ENCODE results near the gene ETV5. TPM values are rescaled to one million over a fixed set of nuclear protein-coding genes. Genes with fewer than 3 reads are reported as not detected.

ETV5 gene
- total RNA-seq, 1 experiment from 2014 or later: 65.7 TPM

- BruUV-seq (replicated peaks): no TSS peak
- Histone ChIP-seq H3K4me3 (peak overlapping the region; percentile 52), H3K36me3 (ENCODE audit: low read depth) (peaks cover 51% of the 10 kb centered on the region; the same call in 1 of the 2 replicates), H3K9me3 (ENCODE audit: insufficient read depth, low read depth) (no peaks in the 10 kb centered on the region), H3K4me1 (replicated peaks; ENCODE audit: insufficient read depth) (peaks cover 24% of the 10 kb centered on the region), H3K4me2 (peak overlapping the region; percentile 82), H3K9me2 (ENCODE audit: insufficient read depth) (no peaks in the 10 kb centered on the region), H4K20me1 (ENCODE audit: insufficient read depth) (no peaks in the 10 kb centered on the region), H3K27me3 (ENCODE audit: insufficient read depth, low read depth) (no peaks in the 10 kb centered on the region), H3K79me2 (ENCODE audit: low read depth) (peaks cover 6% of the 10 kb centered on the region; the same call in 1 of the 2 replicates), H3K27ac (peak overlapping the region; percentile 53), H2AFZ (peak overlapping the region; percentile 17; the same call in 1 of the 2 replicates), H3F3A (ENCODE audit: insufficient read depth, low read depth) (peaks cover 20% of the 10 kb centered on the region; the same call in 1 of the 2 replicates)
- intact Hi-C loops (cut with micrococcal nuclease; ENCODE audit: unreplicated experiment): loop anchor here (1.0 to 2.0 kb wide), 2 partner anchors 9 to 145 kb away; no protein-coding TSS in a partner anchor
- no peak for TF ChIP-seq CTCF (conservative IDR thresholded peaks at IDR 0.05)
- no peak for TF ChIP-seq EZH2 (IDR thresholded peaks at IDR 0.05; ENCODE audit: low read depth)
- DNase-seq: peak; percentile 93 to 95
- CTCF ChIA-PET: interaction anchor here (0.8 kb wide), 2 partner anchors 155 to 194 kb away, joined by 4 to 6 read pairs; no protein-coding TSS in a partner anchor
- POLR2A ChIA-PET (ENCODE audit: unreplicated experiment): interaction anchor here (0.6 to 0.8 kb wide), 7 partner anchors 33 to 729 kb away, joined by 3 to 9 read pairs (median 6); no protein-coding TSS in a partner anchor
Measured at GRCh38 chr3:186097663-186098451, 11.0 kb downstream of the ETV5 start.

- CTCF ChIA-PET: interaction anchor here (0.6 to 0.8 kb wide), 3 partner anchors 154 to 453 kb away, joined by 3 to 6 read pairs (median 4); no protein-coding TSS in a partner anchor
- no peak for TF ChIP-seq CTCF (conservative IDR thresholded peaks at IDR 0.05)
- no peak for TF ChIP-seq EZH2 (IDR thresholded peaks at IDR 0.05; ENCODE audit: low read depth)
Measured at GRCh38 chr3:186097317-186097662, 11.6 kb downstream of the ETV5 start.

DNA sequence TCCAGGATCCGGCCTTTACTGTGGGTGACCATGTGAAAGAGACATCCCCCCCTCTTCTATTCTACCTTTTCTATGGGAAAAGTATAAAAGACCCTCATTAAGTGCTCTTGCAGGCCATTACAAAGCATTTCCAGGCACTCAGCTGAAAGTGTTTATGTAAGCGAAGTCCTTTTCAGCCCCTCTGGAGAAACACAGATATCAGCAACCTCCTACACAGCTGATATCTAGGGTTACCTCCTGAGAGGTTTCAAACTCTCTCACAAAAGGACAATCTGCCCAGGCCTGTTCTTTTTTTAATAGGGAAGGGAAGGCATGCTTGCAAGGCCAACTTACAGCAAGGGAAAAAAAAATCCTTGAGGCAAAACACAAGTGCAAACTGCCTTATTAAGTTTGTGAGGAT is 12.6 kb downstream of the ETV5 start:
- Histone ChIP-seq H3K4me3 (no peak overlapping the region), H4K20me1 (ENCODE audit: insufficient read depth) (no peaks in the 10 kb centered on the region), H3K9me3 (ENCODE audit: insufficient read depth, low read depth) (no peaks in the 10 kb centered on the region), H3K27me3 (ENCODE audit: insufficient read depth, low read depth) (no peaks in the 10 kb centered on the region), H3K36me3 (ENCODE audit: low read depth) (peaks cover 56% of the 10 kb centered on the region; the same call in 1 of the 2 replicates), H2AFZ (no peak overlapping the region), H3K27ac (no peak overlapping the region), H3K4me2 (no peak overlapping the region), H3K9me2 (ENCODE audit: insufficient read depth) (no peaks in the 10 kb centered on the region), H3K4me1 (replicated peaks; ENCODE audit: insufficient read depth) (peaks cover 22% of the 10 kb centered on the region), H3F3A (ENCODE audit: insufficient read depth, low read depth) (peaks cover 19% of the 10 kb centered on the region; the same call in 1 of the 2 replicates), H3K79me2 (ENCODE audit: low read depth) (no peaks in the 10 kb centered on the region)
- CTCF ChIA-PET: no interaction called here
- intact Hi-C loops (cut with micrococcal nuclease; ENCODE audit: unreplicated experiment): no loop called here
- no TSS peak for BruUV-seq (replicated peaks)
- TF ChIP-seq EZH2 (IDR thresholded peaks at IDR 0.05; ENCODE audit: low read depth): no peak
- POLR2A ChIA-PET (ENCODE audit: unreplicated experiment): no interaction called here
- DNase-seq: no peak

More at GRCh38 chr3:186097317-186097662, 11.6 kb downstream of the ETV5 start:
- DNase-seq: no peak
- peaks cover 22% of the 10 kb centered on the region for H3K4me1 ChIP-seq (replicated peaks; ENCODE audit: insufficient read depth)
- POLR2A ChIA-PET (ENCODE audit: unreplicated experiment): no interaction called here
- peaks cover 6% of the 10 kb centered on the region; the same call in 1 of the 2 replicates for H3K79me2 ChIP-seq (ENCODE audit: low read depth)
- no peaks in the 10 kb centered on the region for H3K9me3 ChIP-seq (ENCODE audit: insufficient read depth, low read depth)
- no peaks in the 10 kb centered on the region for H3K9me2 ChIP-seq (ENCODE audit: insufficient read depth)
- intact Hi-C loops (cut with micrococcal nuclease; ENCODE audit: unreplicated experiment): loop anchor here (1.0 kb wide), 1 partner anchor 10 kb away; no protein-coding TSS in a partner anchor
- H4K20me1 ChIP-seq (ENCODE audit: insufficient read depth): no peaks in the 10 kb centered on the region
- no peak overlapping the region for H2AFZ ChIP-seq
- H3K27ac ChIP-seq: no peak overlapping the region
- H3K27me3 ChIP-seq (ENCODE audit: insufficient read depth, low read depth): no peaks in the 10 kb centered on the region
- no TSS peak for BruUV-seq (replicated peaks)
- peak overlapping the region; percentile 82 for H3K4me2 ChIP-seq
- H3K4me3 ChIP-seq: peak overlapping the region; percentile 52; the same call in 1 of the 2 replicates
- H3K36me3 ChIP-seq (ENCODE audit: low read depth): peaks cover 50% of the 10 kb centered on the region; the same call in 1 of the 2 replicates
- peaks cover 19% of the 10 kb centered on the region; the same call in 1 of the 2 replicates for H3F3A ChIP-seq (ENCODE audit: insufficient read depth, low read depth)
